Measurements from ENCODE around the gene PCDHGB7.

DNA sequence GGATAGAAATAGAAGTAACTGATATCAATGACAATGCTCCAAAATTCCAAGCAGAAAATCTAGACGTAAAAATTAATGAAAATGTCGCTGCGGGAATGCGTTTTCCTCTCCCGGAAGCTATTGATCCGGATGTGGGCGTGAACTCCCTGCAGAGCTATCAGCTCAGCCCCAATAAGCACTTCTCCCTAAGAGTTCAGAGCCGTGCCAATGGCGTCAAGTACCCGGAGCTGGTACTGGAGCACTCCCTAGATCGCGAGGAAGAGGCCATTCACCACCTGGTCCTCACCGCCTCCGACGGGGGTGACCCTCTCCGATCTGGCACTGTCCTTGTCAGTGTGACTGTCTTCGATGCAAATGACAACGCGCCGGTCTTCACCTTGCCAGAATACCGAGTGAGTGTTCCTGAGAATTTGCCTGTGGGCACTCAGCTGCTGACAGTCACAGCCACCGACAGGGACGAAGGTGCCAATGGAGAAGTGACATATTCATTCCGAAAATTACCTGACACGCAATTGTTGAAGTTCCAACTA lies 3.9 kb upstream of the PCDHGB7 start:
- no peak for TF ChIP-seq POLR2AphosphoS5 (IDR thresholded peaks at IDR 0.05)
- TF ChIP-seq, protein P1, sequence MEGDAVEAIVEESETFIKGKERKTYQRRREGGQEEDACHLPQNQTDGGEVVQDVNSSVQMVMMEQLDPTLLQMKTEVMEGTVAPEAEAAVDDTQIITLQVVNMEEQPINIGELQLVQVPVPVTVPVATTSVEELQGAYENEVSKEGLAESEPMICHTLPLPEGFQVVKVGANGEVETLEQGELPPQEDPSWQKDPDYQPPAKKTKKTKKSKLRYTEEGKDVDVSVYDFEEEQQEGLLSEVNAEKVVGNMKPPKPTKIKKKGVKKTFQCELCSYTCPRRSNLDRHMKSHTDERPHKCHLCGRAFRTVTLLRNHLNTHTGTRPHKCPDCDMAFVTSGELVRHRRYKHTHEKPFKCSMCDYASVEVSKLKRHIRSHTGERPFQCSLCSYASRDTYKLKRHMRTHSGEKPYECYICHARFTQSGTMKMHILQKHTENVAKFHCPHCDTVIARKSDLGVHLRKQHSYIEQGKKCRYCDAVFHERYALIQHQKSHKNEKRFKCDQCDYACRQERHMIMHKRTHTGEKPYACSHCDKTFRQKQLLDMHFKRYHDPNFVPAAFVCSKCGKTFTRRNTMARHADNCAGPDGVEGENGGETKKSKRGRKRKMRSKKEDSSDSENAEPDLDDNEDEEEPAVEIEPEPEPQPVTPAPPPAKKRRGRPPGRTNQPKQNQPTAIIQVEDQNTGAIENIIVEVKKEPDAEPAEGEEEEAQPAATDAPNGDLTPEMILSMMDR (IDR thresholded peaks at IDR 0.05; ENCODE audit: poor library complexity, severe bottlenecking), result no peak
- no peak for TF ChIP-seq EP300 (conservative IDR thresholded peaks at IDR 0.05; ENCODE audit: poor library complexity, severe bottlenecking)

Measured in neural cell (in vitro differentiated cells).